GM10847 (cell line): ENCODE data around the gene VSIG10.

Source experiments
- POLR2A ChIP-seq: IDR thresholded peaks from 2 replicates; pipeline ENCODE4 v1.6.1; 2011; ENCODE audit not compliant: insufficient read length; ENCODE audit errors: extremely low read depth

Gene VSIG10, protein sequence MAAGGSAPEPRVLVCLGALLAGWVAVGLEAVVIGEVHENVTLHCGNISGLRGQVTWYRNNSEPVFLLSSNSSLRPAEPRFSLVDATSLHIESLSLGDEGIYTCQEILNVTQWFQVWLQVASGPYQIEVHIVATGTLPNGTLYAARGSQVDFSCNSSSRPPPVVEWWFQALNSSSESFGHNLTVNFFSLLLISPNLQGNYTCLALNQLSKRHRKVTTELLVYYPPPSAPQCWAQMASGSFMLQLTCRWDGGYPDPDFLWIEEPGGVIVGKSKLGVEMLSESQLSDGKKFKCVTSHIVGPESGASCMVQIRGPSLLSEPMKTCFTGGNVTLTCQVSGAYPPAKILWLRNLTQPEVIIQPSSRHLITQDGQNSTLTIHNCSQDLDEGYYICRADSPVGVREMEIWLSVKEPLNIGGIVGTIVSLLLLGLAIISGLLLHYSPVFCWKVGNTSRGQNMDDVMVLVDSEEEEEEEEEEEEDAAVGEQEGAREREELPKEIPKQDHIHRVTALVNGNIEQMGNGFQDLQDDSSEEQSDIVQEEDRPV

DNA sequence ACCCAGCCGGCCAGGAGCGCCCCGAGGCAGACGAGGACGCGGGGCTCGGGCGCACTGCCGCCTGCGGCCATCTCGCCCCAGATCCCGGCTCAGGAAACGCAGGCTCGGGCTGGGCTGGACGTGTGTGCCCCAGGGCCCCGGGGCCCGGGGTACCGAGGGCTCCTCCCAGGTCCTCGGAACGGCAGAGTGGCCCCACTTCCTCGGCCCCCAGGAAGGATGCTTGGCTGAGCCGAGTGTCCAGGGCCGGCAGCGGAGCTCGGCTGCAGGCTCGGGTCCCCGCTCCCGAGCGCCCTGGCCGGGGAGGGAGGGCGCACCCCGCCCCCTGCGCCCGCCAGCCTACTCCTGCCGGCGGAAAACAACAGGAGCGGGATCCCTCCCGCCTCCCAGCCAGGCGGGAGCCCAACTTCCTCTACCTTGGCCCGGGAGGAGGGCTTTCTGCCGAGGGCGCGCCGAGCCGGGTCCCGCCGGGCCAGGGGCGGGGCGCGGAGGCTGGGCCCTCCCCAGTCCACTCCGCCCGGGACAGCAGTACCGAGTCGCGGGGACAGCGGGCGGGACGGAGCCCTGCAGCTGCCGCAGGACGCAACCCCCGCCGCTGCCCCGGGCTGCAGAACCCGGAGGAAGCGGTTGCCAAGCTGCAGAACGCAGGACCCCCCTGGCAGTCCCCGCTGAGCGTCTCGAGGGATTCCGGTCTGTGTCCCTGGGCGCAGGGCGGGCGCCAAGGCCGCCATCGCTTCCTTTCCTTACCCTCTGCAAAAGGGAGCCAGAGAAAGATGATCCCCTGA lies at the start of gene VSIG10:
Gene VSIG10 (minus strand): TSS at position 411 of the 782 bp plus-strand sequence. CDS start 340 bp downstream, at position 71.
- no peak for TF ChIP-seq POLR2A

DNA sequence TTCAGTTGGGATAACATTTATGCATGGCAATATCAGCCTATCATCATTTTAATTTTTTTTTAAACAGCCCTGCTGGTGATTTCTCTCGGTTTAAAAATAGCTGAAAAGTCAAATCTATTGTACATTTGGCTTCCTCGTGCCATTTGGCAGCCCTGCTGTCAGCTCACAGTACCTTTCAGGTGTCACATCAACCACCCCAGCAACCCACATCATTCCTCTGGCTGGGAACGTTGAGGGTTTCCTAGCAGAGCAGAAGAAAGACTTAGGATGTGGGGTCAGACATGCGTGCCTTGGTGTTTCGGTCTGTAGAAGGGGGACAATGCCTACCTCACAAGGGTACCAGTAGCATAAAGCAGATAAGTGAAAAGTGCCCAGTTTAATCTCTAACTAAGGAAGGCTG lies 47.9 kb upstream of the VSIG10 start:
- TF ChIP-seq POLR2A = no peak

DNA sequence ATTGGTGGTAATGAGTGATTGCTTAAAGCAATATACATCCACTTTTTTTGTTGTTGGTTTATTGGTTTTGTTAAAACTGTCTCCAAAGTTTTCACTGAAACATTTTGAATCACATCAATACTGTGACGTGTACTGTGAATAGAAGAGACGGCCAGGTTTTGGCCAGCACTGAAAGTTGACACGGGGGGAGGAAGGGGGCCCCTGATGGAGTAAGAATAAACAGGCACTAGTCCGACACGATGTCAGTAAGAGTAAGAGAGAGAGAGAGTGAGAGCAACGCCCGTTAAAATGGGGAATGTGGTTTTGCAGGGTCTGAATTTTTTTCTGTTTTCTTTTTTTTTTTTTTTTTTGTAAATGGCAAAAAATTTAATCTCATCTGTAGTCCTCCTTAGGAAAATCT lies 46.8 kb upstream of the VSIG10 start:
- no peak for TF ChIP-seq POLR2A

DNA sequence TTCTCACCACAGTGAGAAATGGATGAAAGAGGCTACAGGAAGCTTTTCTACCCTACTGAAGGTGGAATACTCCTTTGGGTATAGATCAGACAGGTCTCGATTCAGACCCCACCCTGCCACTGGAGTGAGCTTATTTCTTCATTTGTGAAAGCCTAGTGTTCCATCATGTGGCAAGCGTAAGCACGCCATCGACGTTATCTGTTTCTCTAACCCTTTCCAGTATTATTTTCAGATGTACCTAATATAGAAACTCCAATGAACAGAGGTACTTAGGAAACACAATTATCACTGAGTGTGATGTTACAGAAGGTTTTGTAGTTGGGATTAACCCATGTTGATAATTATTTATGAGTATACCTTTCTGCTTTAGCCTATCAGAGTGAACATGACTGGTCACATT lies 44.5 kb upstream of the VSIG10 start:
- TF ChIP-seq POLR2A = no peak

DNA sequence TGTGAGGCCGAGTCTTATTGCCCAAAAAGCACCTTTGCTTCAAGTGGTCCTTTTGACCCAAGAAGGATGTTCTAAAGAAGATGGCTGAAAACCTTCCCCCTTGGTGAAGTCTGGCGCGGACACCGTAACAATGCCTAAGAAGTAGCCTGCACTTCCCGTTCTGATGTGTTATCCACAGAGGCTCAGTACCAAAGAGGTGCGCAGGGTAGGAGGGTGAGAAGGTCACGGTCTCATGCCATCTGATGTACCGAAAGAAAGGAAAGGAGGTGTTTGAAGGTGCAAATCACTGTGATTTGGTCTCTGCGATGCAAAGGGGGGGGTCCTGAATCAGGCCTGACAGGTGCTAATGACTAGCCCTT lies 42.0 kb upstream of the VSIG10 start:
- no peak for TF ChIP-seq POLR2A

DNA sequence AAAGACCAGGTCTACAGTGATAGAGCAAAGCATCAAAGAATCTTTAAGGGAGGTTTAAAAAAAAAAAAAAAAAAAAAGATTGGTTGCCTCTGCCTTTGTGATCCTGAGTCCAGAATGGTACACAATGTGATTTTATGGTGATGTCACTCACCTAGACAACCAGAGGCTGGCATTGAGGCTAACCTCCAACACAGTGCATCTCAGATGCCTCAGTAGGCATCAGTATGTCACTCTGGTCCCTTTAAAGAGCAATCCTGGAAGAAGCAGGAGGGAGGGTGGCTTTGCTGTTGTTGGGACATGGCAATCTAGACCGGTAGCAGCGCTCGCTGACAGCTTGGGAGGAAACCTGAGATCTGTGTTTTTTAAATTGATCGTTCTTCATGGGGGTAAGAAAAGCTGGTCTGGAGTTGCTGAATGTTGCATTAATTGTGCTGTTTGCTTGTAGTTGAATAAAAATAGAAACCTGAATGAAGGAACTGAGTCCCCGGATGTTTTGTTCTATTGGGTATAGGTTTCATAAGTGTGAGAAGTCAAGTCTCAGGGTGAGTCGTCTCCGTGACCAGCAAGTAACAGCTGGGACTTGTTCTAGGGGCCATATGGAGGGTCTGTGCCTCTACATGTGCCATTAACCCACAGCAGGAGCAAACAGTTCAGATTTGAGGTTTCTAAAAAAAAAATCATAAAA lies 41.4 kb upstream of the VSIG10 start:
- no peak for TF ChIP-seq POLR2A

DNA sequence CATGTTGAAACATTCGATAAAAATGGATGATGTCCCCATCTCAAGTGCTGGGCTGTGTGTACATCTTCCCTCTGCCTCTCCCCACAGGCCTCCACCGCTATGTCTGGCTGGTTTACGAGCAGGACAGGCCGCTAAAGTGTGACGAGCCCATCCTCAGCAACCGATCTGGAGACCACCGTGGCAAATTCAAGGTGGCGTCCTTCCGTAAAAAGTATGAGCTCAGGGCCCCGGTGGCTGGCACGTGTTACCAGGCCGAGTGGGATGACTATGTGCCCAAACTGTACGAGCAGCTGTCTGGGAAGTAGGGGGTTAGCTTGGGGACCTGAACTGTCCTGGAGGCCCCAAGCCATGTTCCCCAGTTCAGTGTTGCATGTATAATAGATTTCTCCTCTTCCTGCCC lies 40.7 kb upstream of the VSIG10 start:
- TF ChIP-seq POLR2A = no peak

DNA sequence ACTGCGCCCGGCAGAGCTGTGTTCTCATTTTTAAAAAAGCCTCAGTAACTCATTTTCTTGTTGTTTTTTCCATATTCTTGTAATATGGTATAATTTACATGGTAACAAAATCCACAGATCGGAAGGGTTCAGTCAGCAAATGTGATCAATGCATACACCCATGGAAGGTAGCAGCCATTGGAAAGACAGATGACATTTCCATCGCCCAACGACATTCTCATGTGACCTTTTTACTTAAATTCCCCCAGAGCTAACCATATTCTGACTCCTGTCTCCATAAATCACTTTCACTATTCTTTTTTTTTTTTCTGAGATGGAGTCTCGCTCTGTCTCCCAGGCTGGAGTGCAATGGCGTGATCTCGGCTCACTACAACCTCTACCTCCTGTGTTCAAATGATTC lies 37.0 kb upstream of the VSIG10 start:
- no peak for TF ChIP-seq POLR2A

DNA sequence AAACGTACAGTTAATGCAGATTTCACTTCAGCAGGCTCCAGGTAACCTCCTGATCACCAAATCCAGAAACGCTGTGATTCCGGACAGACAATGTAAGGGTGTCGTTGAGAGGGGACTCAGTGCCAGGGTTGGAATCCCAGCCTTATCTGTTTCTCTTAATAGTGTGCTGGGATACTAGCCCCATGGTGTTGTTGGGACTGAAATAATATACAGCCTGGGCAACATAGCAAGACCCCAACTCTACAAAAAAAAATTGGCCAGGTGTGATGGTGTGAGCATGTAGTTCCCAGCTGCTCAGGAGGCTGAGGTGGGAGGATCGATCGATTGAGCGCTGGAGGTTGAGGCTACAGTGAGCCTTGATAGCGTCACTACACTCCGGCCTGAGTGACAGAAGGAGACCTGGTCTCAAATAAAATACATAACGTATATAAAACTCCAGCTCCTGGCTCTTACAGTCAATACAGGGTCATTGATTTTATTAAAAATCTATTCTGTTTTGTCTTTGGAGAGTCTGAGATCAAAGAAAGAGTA lies 33.4 kb upstream of the VSIG10 start:
- no peak for TF ChIP-seq POLR2A

DNA sequence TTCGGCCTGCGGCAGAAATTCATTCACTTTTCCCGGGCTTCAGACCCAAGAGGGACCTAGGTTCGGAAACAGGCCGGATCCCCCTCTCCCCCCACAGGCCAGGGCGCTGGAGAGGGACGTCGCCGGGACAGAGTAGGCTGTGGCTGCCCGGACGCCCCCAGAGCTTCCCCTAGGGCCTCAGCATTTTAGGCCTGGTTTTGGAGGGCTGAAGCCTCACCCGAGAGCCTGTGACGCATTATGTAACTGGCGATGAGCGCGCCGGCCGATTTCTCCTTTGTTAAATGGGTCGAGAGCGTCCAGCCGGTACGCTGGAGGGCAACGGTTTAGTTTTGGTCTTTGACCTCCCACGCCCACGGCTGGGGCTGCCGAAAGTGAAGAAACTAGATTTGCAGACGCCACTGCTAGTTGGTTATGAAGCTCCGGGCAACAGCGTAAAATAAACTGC lies 32.8 kb upstream of the VSIG10 start:
- TF ChIP-seq POLR2A = no peak

DNA sequence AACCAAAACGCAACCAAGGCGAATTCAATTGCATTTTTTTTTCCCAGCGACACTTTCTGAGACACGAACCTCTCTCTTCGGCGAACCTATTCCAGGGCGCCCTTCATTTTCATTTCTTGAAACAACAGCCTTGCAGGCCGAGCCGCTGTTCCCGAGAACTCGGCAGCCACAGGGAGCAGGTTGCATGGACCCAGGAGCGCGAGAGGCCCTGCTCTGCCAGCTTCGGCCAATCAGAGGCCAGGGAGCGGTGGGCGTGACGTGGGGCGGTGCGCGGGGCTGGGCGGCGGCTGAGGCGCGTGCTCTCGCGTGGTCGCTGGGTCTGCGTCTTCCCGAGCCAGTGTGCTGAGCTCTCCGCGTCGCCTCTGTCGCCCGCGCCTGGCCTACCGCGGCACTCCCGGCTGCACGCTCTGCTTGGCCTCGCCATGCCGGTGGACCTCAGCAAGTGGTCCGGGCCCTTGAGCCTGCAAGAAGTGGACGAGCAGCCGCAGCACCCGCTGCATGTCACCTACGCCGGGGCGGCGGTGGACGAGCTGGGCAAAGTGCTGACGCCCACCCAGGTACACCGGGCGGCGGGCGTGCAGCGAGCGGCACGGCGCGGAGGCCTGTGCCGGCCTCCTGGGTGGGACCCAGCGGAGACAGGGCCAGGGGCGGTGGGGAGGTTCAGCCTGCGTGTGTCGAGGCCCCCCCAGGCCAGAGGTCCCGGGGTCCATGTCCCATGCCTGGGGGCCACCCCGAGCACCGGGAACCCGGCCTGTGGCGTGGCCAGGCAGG lies 32.2 kb upstream of the VSIG10 start, which contains the start of gene PEBP1:
Gene PEBP1 (plus strand): TSS at position 337 of the 771 bp plus-strand sequence. CDS start 86 bp downstream, at position 423.
- peak; percentile 84 for TF ChIP-seq POLR2A

DNA sequence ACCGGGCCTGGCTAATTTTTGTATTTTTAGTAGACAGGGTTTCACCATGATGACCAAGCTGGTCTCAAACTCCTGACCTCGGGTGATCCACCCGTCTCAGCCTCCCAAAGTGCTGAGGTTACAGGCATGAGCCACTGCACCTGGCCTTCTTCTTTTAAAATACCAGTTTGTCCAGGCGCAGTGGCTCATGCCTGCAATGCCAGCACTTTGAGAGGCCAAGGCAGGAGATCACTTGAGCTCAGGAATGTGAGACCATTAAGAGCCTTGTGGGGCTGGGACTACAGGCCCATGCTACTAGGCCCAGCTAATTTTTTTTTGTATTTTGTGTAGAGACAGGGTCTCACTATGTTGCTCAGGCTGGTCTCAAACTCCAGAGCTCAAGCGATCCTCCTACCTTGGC lies 24.1 kb upstream of the VSIG10 start:
- no peak for TF ChIP-seq POLR2A

DNA sequence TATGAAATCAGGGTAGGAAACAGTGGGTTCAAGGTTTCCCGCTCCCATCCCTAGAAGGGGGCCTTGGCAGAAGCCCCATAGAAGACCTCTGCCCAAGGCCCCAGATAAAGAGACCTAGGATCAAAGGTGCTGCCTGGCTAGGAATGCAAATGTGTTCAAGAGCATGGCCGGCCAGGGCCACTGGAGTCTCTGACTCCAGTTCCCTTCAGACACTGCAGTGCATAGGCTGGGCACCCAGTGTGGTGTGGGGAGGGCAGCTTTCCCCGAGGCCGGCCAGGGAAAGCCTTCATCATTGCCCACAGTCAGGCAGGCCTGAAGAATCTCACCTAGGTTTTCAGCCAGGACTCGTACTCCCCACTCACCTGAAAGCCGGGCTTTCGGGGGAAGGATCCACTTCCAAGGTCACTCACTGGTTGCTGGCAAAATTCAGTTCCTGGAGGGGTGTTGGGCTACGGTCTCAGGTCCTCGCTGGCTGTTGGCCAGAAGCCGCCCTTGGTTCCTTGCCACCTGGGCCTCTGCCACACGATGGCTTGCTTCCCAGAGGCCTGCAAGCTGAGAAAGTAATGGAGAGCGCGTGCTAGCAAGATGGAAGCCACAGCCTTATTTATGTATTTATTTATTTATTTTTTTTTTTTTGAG lies 22.4 kb upstream of the VSIG10 start:
- no peak for TF ChIP-seq POLR2A

DNA sequence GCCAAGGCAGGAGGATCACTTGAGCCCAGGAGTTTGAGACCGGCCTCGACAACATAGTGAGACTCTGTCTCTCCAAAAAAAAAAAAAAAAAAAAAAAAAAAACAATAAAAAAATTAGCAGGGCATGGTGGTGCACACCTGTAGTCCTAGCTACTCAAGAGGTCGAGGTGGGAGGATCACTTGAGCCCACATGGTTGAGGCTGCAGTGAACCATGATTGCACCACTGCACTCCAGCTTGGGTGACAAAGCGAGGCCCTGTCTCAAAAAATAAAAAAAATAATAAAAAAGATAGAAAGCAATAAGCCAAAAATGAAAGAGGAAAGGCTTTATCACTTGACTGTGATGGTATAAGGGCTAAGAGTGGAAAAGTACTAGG lies 21.9 kb upstream of the VSIG10 start:
- no peak for TF ChIP-seq POLR2A
